T1000 (cell line): ENCODE results near the gene SIL1.
"Not testable (repeated sequence)": the region's sequence is repeated elsewhere in the genome, so short reads cannot be mapped to it uniquely, and the experiment has no call there.

Experiments
- DNase-seq: peaks from one replicate; lab custom pipeline; 2025; ENCODE audit warnings: mixed read lengths; lab: John Stamatoyannopoulos, UW

The SIL1 gene

DNA sequence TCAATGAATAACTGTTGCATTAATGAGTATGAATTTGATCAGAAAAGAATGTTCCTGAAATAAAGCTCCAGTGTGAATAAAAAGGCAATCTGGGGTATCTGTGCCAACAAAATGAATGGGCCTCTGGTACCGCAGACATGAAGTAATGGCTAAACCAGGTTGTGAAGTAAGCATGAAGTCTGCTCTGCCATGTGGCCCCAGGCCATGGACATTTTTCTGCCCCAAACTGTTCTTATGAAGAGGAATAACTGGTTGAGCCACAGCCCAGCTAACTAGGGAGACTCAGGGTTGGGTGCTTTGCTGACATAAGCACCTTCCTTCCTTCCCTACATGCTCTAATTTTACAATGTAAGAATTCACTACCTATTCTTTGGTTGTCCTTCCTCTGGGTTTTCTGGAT is 175.6 kb downstream of the SIL1 start:
- DNase-seq, result no peak

DNA sequence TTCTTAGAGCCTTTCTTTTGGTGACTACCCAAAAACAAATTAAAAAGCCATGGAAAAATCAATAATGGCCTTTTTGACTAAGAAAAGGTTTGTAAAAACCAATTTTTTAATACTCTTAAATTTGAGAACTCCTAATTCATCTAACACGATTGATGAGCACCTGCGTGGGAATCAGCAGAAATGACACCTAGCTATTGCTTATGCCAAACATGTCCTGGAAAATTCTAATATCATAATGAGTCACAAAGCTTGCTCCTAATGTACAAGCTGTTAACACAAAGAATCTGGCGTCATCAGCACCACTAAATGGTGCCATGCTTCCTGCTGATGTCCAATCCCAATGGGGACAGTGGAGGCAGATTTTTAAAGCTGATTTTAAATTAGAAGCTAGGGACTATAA is 176.8 kb downstream of the SIL1 start:
- no peak for DNase-seq

DNA sequence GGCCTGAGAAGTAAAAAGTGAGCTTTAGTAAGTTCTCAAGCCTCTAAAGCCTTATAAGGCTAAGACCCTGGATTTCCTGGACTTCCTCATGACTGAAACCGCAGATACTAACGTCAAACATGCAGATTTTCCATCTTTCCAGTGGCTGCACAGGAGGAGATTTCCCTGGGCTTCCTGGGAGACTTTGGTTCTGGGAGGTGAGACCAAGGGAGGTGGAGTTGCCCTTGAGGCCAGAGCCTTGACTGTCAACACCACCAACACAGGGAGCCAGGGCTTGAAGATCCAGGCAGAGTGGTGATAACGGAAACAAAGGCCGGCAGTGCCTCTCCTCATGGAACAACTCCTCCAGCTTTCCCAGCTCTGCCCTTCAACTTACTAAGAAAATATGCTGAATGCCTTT is 178.3 kb downstream of the SIL1 start:
- DNase-seq, result no peak

DNA sequence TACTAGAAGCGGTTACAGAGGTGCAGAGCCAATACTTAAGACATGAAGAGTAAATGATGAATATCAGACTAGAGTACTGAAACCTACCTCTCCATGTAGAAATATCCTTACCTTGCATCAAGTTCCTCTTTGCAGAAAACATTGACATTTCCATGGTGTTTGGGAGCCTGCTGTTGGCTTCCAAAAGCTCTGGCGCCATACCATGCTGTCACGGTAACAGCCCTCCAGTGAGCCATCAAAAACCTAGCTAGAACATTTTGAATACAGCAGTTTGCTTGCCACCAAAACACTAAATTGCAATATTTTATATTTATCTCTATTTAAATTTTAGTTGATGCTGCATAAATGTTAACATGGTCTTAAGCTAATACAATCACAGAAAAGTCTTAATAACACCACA is 179.0 kb downstream of the SIL1 start:
- DNase-seq, result no peak

DNA sequence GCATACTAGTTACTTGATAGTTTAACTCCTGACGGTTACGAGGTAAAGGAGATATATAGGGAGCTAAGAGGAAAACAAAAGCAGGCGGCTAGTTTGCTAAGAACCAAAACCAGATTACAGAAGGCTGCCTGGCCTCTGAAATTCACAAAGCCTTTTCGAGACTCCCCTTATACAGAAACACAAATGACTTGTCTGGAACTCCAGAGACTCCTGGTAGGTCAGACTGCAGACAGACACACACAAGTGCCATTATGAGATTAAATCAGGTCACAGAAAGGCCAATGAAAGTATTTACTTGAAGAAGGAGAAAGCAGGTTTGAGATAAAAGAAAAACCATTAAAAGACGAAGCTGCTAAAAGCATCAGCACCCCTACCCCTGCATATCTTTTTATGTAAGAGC is 180.5 kb downstream of the SIL1 start:
- DNase-seq, result no peak

DNA sequence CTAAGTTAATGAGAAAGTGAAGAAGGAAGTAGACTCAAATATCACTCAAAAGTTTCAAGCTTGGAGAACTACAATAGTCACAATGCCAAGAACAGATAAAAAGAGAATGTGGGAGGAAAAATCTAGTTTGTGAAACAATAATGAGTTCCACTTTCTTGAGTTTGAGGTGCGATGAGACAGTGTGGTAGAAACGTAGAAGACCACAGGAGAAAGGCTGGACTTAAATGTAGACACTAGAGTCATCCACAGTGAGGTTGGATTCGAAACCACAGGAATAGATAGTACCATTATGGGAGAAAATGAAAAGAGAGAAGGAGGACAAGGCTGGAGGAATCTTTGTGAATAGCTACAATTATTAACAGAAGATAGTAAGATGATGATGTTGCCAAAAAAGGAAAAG is 182.0 kb downstream of the SIL1 start:
- DNase-seq, result no peak

DNA sequence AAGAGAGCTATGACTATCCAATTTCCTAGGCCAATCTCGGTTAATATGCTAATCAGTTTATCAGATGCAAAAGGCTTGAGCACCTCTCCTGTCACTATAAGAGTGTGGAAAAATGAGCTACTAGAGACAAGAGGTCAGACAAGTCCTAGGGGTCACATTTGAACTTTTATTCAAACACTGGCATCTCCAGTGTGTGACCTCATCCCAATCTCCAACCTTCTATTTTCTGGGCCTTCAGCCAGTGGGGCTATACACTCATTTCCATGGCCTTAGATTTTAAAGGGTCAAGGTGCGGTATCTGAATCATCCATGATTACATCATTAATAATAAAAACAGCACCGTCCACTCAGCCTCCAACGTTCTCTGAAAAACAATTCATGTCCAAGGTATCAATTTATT is 183.4 kb downstream of the SIL1 start:
- peak; percentile 59 for DNase-seq

DNA sequence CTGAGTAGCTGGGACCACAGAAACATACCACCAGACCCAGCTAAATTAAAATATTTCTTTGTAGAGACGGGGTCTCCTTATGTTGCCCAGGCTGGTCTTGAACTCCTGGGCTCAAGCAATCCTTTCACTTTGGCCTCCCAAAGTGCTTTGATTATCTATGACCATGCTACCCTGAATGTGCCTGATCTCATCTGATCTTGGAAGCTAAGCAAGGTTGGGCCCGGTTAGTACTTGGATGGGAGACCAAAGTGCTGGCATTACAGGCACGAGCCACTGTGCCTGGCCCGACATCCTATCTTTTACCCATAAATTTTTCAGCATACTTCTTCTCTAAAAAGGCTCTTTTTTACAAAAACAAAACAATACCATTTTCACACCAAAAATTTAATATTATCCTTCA is 186.0 kb downstream of the SIL1 start:
- no peak for DNase-seq

DNA sequence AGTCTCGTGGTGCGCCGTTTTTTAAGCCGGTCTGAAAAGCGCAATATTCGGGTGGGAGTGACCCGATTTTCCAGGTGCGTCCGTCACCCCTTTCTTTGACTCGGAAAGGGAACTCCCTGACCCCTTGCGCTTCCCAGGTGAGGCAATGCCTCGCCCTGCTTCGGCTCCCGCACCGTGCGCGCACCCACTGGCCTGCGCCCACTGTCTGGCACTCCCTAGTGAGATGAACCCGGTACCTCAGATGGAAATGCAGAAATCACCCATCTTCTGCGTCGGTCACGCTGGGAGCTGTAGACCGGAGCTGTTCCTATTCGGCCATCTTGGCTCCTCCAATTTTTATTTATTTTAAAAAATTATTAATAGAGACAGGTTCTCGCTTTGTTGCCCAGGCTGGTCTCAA is 187.0 kb downstream of the SIL1 start:
- not testable (repeated sequence) for DNase-seq

DNA sequence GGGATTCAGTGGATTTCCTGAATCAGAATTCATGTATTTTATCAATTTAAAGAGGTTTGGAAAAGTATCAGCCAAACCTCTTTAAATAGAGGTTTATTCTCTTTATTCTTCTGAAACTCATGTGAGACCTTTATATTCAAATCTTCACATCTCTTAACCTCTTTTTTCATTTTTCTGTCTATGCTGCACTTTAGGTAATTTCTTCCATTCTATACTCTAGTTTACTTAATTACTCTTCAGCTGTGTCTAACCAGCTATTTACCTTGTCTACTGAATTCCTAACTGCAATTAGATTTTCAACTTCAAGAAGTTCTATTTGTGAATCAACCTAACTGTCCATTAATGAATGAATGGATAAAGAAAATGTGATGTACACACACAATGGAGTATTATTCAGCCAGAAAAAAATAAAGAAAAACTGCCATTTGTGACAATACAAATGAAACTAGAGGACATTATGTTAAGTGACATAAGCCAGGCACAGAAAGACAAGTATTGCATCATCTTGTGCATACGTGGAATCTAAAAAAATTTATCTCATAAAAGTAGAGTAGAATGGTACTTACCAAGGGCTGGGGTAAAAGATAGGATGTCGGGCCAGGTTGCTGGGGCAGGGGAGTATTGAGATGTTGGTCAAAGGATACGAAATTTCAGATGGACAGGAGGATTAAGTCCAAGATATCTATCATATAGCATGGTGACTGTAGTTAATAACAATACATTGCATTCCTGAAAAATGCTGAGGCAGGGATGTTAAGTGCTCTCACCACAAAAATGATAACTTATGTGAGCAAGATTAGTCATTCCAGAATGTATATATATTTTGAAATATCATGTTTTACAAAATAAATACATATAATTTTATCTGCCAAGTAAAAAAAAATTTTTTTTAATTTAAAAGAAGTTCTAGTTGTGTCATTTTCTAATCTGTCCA is 193.5 kb downstream of the SIL1 start:
- DNase-seq, result no peak

DNA sequence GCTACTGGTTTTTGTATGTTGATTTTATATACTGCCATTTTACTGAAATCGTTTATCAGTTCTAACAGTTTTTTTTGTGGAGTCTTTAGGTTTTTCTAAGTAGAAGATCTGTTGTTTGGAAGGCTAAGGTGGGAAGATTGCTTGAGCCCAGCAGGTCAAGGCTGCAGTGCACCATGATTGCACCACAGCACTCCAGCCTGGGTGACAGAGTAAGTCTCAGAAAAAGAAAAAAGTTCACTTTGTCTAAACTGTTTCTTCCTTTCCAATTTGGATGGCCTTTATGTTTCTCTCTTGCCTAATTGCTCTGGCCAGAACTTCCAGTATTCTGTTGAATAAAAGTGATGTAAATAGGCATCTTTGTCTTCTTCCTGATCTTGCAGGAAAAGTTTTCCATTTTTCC is 198.5 kb downstream of the SIL1 start:
- no peak for DNase-seq

DNA sequence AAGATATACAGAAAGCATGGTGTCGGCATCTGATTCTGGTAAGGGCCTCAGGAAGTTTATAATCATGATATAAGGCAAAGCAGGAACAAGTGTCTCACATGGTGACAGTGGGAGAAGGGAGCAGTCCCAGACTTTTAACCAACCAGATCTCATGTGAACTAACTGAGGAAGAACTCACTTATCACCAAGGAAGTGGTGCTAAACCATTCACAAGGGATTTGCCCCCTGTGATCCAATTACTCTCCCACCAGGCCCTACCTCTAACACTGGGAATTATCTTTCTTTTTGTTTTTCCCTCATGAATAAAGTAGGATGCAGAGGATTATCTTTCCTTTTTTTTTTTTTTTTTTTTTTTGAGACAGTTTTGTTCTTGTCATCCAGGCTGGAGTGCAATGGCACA is 199.6 kb downstream of the SIL1 start:
- DNase-seq, result no peak

DNA sequence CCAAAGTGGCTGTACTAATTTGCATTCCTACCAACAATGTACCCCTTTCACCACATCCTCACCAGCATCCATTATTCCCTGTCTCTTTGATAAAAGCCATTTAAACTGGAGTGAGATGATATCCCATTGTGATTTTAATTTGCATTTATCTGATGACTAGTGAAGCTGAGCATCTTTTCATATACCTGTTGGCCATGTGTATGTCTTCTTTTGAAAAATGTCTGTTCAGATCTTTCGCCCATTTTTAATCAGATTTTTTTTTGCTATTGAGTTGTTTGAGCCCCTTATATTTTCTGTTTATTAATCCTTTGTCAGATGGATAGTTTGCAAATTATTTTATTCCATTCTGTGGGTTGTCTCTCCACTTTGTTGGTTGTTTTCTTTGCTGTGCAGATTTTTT is 202.0 kb downstream of the SIL1 start:
- DNase-seq, result no peak

DNA sequence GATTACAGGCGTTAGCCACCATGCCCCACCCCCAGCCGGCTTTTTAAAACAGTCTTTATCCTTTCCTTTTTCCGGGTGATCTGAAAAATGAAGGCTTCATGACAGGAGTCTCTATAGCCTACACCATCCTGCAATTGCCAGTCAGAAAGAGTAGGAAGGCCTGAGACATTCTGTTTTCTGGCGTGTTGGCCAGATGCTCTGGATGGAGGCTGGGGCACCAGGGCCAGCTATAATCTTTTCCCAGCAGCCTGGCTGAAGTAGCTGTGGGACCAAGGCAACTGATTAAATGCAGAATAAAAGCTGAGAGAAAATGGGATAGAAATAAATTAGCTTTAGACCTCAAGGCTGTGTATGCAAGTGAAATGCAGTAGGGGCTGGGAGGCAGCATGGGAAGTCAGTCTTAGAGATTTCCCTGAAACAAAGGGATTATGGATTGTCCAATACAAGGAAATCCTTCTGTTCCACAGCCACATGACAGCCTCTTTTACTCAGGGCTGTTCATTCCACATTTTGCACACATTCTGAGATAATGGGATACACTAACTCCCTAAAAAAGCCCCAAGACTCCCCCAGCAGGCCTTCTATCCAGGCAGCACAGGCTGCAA is 207.1 kb downstream of the SIL1 start:
- no peak for DNase-seq

DNA sequence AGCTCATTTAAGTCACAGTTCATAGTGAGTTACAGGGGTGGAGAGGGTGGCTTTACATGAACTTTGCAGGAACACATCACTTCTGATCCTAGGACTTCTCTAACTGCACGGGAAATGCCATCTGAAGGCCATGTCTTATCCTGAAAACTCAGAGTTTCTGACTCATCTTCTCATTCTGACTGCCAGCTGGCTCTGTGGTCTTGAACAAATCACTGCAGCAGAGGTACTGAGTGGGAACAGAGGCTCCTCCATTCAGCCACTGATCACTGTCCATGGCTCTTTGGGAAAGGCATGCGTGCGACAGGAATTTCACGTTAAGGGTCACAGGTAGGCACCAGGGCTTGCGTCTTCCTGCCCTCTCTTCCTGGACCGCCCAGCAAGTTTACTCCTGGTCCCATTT is 208.4 kb downstream of the SIL1 start:
- no peak for DNase-seq

DNA sequence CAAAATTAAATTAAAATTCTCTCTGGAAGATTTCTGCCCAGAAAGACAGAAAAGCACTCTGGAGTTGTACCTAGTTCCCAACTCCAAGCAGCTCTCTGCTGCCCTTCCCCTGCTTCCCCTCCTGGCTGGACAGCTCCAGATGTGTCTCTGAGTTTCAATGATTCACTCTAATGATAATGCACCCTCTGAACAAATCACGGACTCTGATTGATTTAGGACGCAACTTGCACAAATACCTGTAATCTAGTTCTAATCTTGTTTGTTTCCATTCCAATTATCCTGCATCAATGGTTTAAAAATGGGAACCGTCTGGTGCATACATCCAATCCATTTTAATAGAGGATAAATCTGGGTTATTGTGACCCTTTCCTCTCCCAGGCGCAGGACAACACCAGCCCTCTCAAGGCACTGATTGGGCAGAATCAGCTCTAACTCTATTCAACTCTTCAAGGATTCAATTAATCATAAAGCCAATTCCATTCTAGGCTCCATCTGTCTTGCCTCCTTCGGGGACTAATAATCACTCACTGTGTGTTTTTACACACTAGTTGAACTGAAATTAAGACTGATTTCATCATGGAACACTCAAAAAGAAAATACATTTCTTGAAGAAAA is 211.9 kb downstream of the SIL1 start:
- no peak for DNase-seq

DNA sequence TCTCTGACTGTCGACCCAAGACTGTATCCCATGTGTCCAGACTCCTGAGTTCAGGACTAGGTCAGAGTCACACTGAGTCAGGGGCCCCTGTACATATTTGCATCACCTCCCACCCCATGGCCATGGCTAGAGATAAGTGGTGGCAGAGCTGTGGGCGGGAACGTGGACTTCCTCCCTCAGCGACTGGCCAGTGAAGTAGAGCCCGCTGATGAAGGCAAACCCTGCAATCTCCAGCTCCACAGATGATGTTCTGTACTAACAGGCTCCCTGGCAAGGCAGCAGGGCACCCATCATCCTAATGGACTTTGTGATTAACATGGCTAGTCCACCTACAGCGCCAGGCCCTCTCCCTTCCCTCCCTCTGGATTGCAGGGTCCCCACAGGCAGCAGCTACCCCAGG is 212.5 kb downstream of the SIL1 start:
- no peak for DNase-seq

DNA sequence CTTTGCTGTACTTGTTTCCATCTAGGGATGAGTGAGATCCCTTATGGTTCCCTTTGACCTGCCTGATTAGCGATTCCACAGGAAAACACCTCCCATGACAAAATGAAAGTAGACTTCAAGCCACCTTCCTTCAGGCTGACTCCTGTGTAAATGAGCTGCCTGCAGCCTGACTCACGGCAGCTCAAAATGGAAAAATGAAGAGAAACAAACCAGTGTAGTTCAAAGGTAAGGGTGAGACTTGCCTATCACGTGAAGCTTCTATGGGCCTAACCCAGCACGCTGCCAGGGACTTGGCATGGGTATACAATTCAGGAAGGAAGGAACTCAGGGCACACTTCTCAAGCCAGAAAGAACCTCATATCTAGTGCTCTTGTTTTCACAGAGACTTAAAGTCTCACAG is 212.9 kb downstream of the SIL1 start:
- no peak for DNase-seq

DNA sequence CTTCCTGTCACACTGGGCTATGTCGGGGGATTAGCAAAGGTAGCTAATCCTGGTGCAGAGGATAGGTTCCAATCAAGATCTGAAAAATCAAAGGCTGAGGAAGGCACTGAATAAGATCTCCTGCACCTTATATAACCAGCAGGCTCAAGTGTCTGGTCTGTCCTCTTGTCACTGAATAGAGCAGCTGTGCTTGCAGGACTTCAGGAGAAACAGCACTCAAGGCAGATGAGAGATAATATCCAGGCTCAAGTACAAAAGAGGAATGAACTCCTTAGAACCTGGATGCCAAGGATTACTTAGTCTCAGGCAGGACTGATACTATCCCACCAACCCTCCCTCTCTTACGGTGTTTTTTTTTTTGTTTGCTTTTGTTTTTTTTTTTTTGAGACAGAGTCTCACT is 214.2 kb downstream of the SIL1 start:
- no peak for DNase-seq

DNA sequence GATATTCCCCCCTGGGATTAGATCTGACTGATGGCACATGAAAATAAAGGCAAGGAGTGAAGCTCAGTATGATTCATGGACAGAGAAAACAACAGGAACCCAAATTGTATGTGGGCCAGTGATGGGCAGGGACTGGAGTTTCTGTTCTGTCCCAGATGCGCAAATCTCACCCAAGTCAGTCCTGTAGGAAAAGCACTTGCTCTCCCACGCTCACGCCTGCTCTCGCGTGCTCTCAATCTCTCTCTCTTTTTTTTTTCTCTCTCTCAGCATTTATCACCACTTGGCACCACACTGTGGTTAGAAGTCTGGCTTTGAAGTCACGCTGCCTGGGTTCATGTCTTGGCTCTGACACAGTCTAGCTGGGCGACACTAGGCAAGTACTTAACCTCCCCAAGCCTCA is 216.6 kb downstream of the SIL1 start:
- DNase-seq, result no peak

DNA sequence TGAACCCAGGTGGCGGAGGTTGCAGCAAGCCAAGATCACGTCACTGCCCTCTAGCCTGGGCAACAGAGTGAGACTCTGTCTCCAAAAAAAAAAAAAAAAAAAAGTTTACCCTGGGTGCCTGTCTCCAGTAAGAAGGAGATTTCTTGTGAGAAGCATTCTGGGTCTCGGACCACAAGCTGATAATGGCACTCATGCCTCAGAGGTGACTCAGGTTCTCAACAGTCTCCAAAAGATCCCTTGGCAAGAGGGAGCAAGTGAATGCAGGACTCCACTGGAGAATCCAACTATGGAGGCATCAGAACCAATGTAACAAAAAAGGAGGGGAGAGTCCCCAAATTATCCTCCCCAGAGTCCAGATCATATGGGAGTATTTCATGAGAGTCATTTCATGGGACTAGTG is 217.0 kb downstream of the SIL1 start:
- no peak for DNase-seq

DNA sequence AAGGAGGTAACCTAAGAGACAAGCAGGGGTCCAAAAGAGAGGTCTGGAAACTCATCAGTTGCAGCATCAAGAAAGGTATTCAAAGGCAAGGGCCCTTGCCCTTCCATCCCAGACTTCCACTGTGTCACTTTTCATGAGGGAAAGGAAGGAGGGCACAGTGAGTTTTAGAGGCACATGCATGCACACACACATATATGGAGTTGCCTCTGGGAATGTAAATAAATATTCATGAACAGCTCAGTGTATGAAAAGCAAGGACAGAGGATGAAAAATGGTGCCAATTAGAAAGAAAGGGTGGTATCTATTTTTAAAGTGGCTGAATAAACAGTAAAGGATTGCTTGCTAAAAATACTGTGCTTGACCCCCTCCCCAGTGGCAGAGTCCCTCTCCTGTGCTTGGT is 217.7 kb downstream of the SIL1 start:
- no peak for DNase-seq

DNA sequence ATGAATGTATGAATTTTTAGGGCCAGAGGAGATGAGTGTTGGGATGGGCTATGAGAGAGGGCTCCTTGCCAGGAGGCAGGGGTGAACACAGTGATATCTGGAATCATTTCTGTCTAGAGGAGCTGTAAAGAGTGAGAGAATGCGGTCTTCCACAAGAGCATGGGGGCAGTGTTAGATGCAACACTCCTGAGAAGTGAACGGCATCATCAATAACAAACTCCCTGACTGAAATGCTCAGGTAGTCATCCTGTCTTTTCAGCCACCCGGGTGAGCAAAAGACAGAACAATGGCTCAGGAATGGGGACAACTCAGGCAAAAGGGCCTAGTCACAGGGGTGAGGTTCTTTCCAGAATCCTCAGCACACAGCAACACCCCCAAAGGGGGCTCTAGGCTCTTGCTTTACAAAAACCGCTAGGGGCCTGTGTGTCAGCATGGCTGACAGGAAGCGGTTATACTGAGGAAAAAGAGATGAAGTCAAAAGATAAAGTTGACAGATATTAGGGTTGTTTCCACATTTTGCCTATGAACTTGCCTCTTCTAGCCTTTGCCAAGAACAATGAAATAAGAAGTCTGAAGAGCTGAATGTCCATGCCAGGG is 218.4 kb downstream of the SIL1 start:
- no peak for DNase-seq
